Measurements from ENCODE around the gene RASSF1.
A peak's percentile ranks its signal among the peaks of the same experiment; 100 is the strongest.

The RASSF1 gene

DNA sequence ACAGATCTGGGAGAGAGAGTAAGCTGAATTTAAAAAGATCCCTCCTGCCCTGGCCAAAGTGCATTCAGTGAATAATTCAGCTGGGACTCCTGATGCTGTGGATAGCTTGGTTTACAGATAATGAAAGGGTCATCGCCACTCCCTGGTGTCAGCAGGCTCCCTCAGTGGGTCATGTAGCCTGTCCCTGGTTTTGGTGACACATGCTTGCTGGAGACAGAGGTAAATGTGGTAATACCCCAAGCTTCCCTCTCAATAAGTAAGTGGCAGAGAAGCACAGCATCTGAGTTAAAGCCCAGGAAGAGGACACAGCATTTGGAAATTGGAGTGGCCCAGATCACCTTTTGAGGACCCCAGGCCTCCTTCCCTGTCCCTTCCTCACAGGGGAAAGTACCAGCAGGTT, 16.8 kb upstream of the RASSF1 start:
- ChIA-PET POLR2A (interaction anchor here (1.5 kb wide), 1 partner anchor 10 kb away, joined by 4 read pairs; no protein-coding TSS in a partner anchor), CTCF (interaction anchor here (0.6 to 4.3 kb wide), 10 partner anchors 8 to 161 kb away, joined by 3 to 29 read pairs (median 4); partner anchors contain the start of gene ZMYND10)
- peaks cover 11 to 45% (median 38%) of the 10 kb centered on the region in 4 experiments for H3K4me1 ChIP-seq (ENCODE audit: control extremely low read depth in 1 of 4, control insufficient read depth in 4 of 4, insufficient read depth in 4 of 4, low read length in 3 of 4)
- H3K4me3 ChIP-seq (ENCODE audit: control insufficient read depth in 1 of 7, extremely low read depth in 1 of 7, insufficient read depth in 4 of 7, low read depth in 2 of 7, low read length in 6 of 7): peak overlapping the region in 6 of 7 experiments; percentile 8 to 95 (median 84)
- H3K9me3 ChIP-seq (ENCODE audit: control extremely low read depth in 1 of 5, control insufficient read depth in 4 of 5, insufficient read depth in 2 of 5, low read depth in 1 of 5, low read length in 4 of 5): no peaks in the 10 kb centered on the region
- peaks cover 0 to 56% (median 38%) of the 10 kb centered on the region in 4 experiments for H3K36me3 ChIP-seq (ENCODE audit: control insufficient read depth in 4 of 4, insufficient read depth in 4 of 4, low read length in 3 of 4)
- DNase-seq: no peak
- H3K27ac ChIP-seq (ENCODE audit: insufficient read depth in 1 of 2, low read depth in 1 of 2, low read length in 2 of 2, poor library complexity in 1 of 2, severe bottlenecking in 2 of 2): peak overlapping the region; percentile 29 to 95
- WGBS (ENCODE audit: insufficient coverage): 86% methylated on average over 1 of the region's 1 CpG
- no peaks in the 10 kb centered on the region for H3K27me3 ChIP-seq (replicated peaks in 2 of 5; ENCODE audit: control insufficient read depth in 4 of 5, insufficient read depth in 5 of 5, low read length in 4 of 5)

DNA sequence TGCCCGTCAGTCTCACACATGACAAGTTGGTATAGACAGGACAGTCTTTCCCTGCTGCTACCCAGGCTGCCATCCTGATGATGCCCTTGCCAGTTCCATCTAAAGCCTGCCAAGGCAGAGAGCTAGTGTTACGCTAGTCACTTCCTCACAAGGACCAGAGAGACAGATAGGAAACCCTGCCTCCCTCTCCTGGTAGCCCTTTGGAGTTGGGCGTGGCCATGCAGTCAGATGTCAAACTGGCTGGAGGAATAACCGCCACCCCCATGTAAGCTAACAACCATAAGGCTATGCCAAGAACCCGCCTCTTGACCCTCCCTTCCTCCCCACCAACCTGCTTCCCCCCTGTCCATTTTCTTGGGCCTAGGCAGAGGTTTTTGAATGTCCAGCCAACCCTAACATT, 15.9 kb upstream of the RASSF1 start:
- H3K4me3 ChIP-seq (ENCODE audit: control insufficient read depth in 1 of 7, extremely low read depth in 1 of 7, insufficient read depth in 4 of 7, low read depth in 2 of 7, low read length in 6 of 7): peak overlapping the region in 2 of 7 experiments; percentile 84 to 95
- POLR2A ChIA-PET: interaction anchor here (1.5 kb wide), 1 partner anchor 9 kb away, joined by 4 read pairs; no protein-coding TSS in a partner anchor
- peaks cover 0 to 60% (median 38%) of the 10 kb centered on the region in 4 experiments for H3K36me3 ChIP-seq (ENCODE audit: control insufficient read depth in 4 of 4, insufficient read depth in 4 of 4, low read length in 3 of 4)
- peak overlapping the region in 1 of 2 experiments; percentile 95 for H3K27ac ChIP-seq (ENCODE audit: insufficient read depth in 1 of 2, low read depth in 1 of 2, low read length in 2 of 2, poor library complexity in 1 of 2, severe bottlenecking in 2 of 2)
- H3K4me1 ChIP-seq (ENCODE audit: control extremely low read depth in 1 of 4, control insufficient read depth in 4 of 4, insufficient read depth in 4 of 4, low read length in 3 of 4): peaks cover 11 to 49% (median 40%) of the 10 kb centered on the region in 4 experiments
- H3K9me3 ChIP-seq (ENCODE audit: control extremely low read depth in 1 of 5, control insufficient read depth in 4 of 5, insufficient read depth in 2 of 5, low read depth in 1 of 5, low read length in 4 of 5): no peaks in the 10 kb centered on the region
- CTCF ChIA-PET: interaction anchor here (0.8 to 4.3 kb wide), 9 partner anchors 9 to 162 kb away, joined by 3 to 29 read pairs (median 4); partner anchors contain the start of genes TUSC2 and ZMYND10
- no peak for DNase-seq
- H3K27me3 ChIP-seq (replicated peaks in 2 of 5; ENCODE audit: control insufficient read depth in 4 of 5, insufficient read depth in 5 of 5, low read length in 4 of 5): no peaks in the 10 kb centered on the region
- WGBS (ENCODE audit: insufficient coverage): 61% methylated on average over 5 of the region's 5 CpGs

DNA sequence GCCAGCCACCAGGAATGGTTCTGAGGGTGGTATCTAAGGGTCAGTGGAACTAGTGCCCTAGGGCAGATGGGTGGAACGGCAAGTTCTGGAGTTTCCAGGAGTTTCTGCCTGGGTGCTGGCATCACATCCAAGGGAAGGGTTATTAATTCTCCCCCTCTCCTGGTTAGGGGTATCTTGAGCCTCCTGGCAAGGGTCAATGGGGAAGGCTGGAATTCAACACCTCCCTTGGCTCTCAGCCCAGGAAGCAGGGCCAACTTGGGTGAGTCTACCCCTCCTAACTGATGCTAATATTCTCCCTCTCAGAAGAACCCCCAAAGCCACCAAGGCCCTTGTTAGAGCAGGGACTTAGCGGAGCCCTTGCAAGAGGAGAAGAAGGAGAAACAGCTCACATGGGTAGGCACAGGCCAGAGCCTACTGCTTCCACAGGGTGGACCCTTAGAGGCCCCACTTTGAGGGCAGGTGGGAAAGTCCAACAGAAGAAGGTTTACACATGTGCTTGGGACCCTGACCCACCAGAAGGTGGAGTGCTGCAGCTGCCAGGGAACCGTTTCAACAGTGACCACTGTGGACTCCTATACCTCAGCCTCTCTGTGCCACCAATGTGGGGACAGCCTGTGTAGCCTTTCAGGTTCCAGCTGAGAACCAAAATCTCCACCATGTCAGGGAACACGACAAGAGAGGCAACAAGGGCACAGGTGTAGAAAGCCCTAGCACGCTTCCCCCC, 15.4 kb upstream of the RASSF1 start:
- Histone ChIP-seq H3K36me3 (ENCODE audit: control insufficient read depth in 4 of 4, insufficient read depth in 4 of 4, low read length in 3 of 4) (peaks cover 0 to 61% (median 38%) of the 10 kb centered on the region in 4 experiments), H3K9me3 (ENCODE audit: control extremely low read depth in 1 of 5, control insufficient read depth in 4 of 5, insufficient read depth in 2 of 5, low read depth in 1 of 5, low read length in 4 of 5) (no peaks in the 10 kb centered on the region), H3K27ac (ENCODE audit: insufficient read depth in 1 of 2, low read depth in 1 of 2, low read length in 2 of 2, poor library complexity in 1 of 2, severe bottlenecking in 2 of 2) (peak overlapping the region in 1 of 2 experiments; percentile 8), H3K4me3 (ENCODE audit: control insufficient read depth in 1 of 7, extremely low read depth in 1 of 7, insufficient read depth in 4 of 7, low read depth in 2 of 7, low read length in 6 of 7) (peak overlapping the region in 1 of 7 experiments; percentile 95), H3K27me3 (replicated peaks in 2 of 5; ENCODE audit: control insufficient read depth in 4 of 5, insufficient read depth in 5 of 5, low read length in 4 of 5) (no peaks in the 10 kb centered on the region), H3K4me1 (ENCODE audit: control extremely low read depth in 1 of 4, control insufficient read depth in 4 of 4, insufficient read depth in 4 of 4, low read length in 3 of 4) (peaks cover 11 to 54% (median 46%) of the 10 kb centered on the region in 4 experiments)
- ChIA-PET CTCF (interaction anchor here (0.8 to 4.3 kb wide), 10 partner anchors 9 to 163 kb away, joined by 3 to 29 read pairs (median 6); partner anchors contain the start of genes TUSC2 and ZMYND10), POLR2A (interaction anchor here (1.5 kb wide), 1 partner anchor 8 kb away, joined by 4 read pairs; no protein-coding TSS in a partner anchor)
- DNase-seq: no peak
- WGBS (ENCODE audit: insufficient coverage): 82% methylated on average over 5 of the region's 5 CpGs

DNA sequence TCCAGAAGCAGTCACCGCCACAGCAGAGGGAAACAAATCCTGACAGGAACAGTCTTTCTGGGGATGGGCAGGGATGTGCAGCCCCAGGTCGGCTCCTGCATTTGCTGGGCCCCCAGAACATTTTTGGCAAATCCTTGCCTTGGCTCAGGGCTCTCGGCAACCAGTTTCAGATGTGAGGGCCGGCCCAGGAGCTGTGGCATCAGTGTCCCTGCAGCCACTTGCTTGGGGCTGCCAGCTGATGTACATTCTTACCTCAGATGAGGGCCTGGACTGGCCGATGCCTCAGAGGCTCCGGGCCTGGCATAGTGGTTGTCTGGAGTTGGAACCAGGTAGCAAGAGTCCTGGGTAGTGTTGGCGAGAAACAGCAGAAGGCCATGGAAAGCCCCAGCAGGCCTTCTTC, 14.2 kb upstream of the RASSF1 start:
- Histone ChIP-seq H3K27ac (ENCODE audit: insufficient read depth in 1 of 2, low read depth in 1 of 2, low read length in 2 of 2, poor library complexity in 1 of 2, severe bottlenecking in 2 of 2) (no peak overlapping the region), H3K4me3 (ENCODE audit: control insufficient read depth in 1 of 7, extremely low read depth in 1 of 7, insufficient read depth in 4 of 7, low read depth in 2 of 7, low read length in 6 of 7) (no peak overlapping the region), H3K27me3 (replicated peaks in 2 of 5; ENCODE audit: control insufficient read depth in 4 of 5, insufficient read depth in 5 of 5, low read length in 4 of 5) (no peaks in the 10 kb centered on the region), H3K9me3 (ENCODE audit: control extremely low read depth in 1 of 5, control insufficient read depth in 4 of 5, insufficient read depth in 2 of 5, low read depth in 1 of 5, low read length in 4 of 5) (no peaks in the 10 kb centered on the region), H3K4me1 (ENCODE audit: control extremely low read depth in 1 of 4, control insufficient read depth in 4 of 4, insufficient read depth in 4 of 4, low read length in 3 of 4) (peaks cover 13 to 64% (median 57%) of the 10 kb centered on the region in 4 experiments), H3K36me3 (ENCODE audit: control insufficient read depth in 4 of 4, insufficient read depth in 4 of 4, low read length in 3 of 4) (peaks cover 0 to 61% (median 38%) of the 10 kb centered on the region in 4 experiments)
- ChIA-PET CTCF (interaction anchor here (1.6 to 4.3 kb wide), 4 partner anchors 7 to 31 kb away, joined by 7 to 29 read pairs (median 14); partner anchors contain the start of gene ZMYND10), POLR2A (no interaction called here)
- no peak for DNase-seq
- WGBS (ENCODE audit: insufficient coverage): 98% methylated on average over 6 of the region's 7 CpGs

DNA sequence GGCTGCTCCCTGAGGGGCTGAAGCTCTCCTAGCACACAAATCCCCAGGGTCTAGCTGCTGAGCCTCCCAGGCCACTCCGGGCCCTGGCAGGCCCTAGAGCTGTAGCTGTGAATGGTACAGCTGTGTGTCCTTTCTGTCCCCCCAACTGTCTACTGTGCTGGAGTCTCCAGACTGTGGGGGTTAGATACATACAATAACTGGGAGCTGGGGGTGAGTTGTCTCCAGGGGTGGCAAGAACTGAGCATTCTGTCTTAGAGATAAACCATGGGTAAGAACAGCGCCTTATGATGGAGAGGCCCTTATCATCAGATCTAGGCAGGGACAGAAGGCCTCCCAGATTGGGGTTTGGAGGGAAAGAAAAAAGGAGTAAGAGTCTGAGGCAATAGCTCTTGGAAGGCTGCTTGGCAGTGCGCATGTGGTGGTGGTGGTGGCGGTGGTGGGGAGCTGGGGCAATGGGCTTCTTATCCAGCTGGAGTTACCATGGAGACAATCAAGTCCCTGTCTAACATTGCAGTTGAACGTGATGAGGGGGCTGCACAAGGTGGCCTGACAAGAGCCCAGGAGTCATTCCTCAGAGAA, 13.6 kb upstream of the RASSF1 start:
- Histone ChIP-seq H3K9me3 (ENCODE audit: control extremely low read depth in 1 of 5, control insufficient read depth in 4 of 5, insufficient read depth in 2 of 5, low read depth in 1 of 5, low read length in 4 of 5) (no peaks in the 10 kb centered on the region), H3K4me1 (ENCODE audit: control extremely low read depth in 1 of 4, control insufficient read depth in 4 of 4, insufficient read depth in 4 of 4, low read length in 3 of 4) (peaks cover 13 to 66% (median 60%) of the 10 kb centered on the region in 4 experiments), H3K4me3 (ENCODE audit: control insufficient read depth in 1 of 7, extremely low read depth in 1 of 7, insufficient read depth in 4 of 7, low read depth in 2 of 7, low read length in 6 of 7) (no peak overlapping the region), H3K36me3 (ENCODE audit: control insufficient read depth in 4 of 4, insufficient read depth in 4 of 4, low read length in 3 of 4) (peaks cover 0 to 62% (median 39%) of the 10 kb centered on the region in 4 experiments), H3K27me3 (replicated peaks in 2 of 5; ENCODE audit: control insufficient read depth in 4 of 5, insufficient read depth in 5 of 5, low read length in 4 of 5) (no peaks in the 10 kb centered on the region), H3K27ac (ENCODE audit: insufficient read depth in 1 of 2, low read depth in 1 of 2, low read length in 2 of 2, poor library complexity in 1 of 2, severe bottlenecking in 2 of 2) (no peak overlapping the region)
- POLR2A ChIA-PET: no interaction called here
- CTCF ChIA-PET: interaction anchor here (1.0 to 4.3 kb wide), 11 partner anchors 7 to 216 kb away, joined by 3 to 29 read pairs (median 5); no protein-coding TSS in a partner anchor
- DNase-seq: peak in 1 of 3 donors; percentile 24
- 95% methylated on average over 4 of the region's 5 CpGs for WGBS (ENCODE audit: insufficient coverage)

DNA sequence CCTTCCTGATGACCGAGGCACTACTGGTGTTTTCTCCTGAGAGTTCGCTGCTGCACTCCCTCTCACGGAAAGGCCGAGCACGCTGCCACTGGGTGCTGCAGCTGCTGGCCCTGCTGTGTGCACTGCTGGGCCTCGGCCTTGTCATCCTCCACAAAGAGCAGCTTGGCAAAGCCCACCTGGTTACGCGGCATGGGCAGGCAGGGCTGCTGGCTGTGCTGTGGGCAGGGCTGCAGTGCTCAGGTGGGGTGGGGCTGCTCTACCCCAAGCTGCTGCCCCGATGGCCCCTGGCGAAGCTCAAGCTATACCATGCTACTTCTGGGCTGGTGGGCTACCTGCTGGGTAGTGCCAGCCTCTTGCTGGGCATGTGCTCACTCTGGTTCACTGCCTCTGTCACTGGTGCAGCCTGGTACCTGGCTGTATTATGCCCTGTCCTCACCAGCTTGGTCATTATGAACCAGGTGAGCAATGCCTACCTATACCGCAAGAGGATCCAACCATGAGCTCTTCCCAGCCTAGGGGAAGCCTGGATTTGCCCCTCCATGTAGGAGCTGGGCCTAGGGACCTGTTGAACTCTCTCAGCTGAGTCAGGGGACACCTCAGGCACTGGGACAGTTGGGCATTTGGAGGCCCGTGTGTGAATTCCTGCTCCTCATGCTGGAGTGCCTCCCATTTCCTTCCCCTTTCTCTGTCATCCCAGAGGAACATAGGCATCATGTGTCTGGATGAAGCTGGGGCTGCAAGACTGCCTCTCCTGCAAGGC, 12.8 kb upstream of the RASSF1 start:
- ChIA-PET POLR2A (interaction anchor here (0.9 kb wide), 1 partner anchor 16 kb away, joined by 5 read pairs; no protein-coding TSS in a partner anchor), CTCF (interaction anchor here (0.9 to 3.8 kb wide), 13 partner anchors 10 to 217 kb away, joined by 3 to 18 read pairs (median 5); no protein-coding TSS in a partner anchor)
- no peak for DNase-seq
- Histone ChIP-seq H3K27ac (ENCODE audit: insufficient read depth in 1 of 2, low read depth in 1 of 2, low read length in 2 of 2, poor library complexity in 1 of 2, severe bottlenecking in 2 of 2) (peak overlapping the region in 1 of 2 experiments; percentile 43), H3K36me3 (ENCODE audit: control insufficient read depth in 4 of 4, insufficient read depth in 4 of 4, low read length in 3 of 4) (peaks cover 3 to 70% (median 45%) of the 10 kb centered on the region in 4 experiments), H3K4me3 (ENCODE audit: control insufficient read depth in 1 of 7, extremely low read depth in 1 of 7, insufficient read depth in 4 of 7, low read depth in 2 of 7, low read length in 6 of 7) (no peak overlapping the region), H3K27me3 (replicated peaks in 2 of 5; ENCODE audit: control insufficient read depth in 4 of 5, insufficient read depth in 5 of 5, low read length in 4 of 5) (no peaks in the 10 kb centered on the region), H3K9me3 (ENCODE audit: control extremely low read depth in 1 of 5, control insufficient read depth in 4 of 5, insufficient read depth in 2 of 5, low read depth in 1 of 5, low read length in 4 of 5) (no peaks in the 10 kb centered on the region), H3K4me1 (ENCODE audit: control extremely low read depth in 1 of 4, control insufficient read depth in 4 of 4, insufficient read depth in 4 of 4, low read length in 3 of 4) (peaks cover 13 to 61% (median 53%) of the 10 kb centered on the region in 4 experiments)
- 88% methylated on average over 9 of the region's 12 CpGs for WGBS (ENCODE audit: insufficient coverage)

All from common myeloid progenitor, CD34-positive (primary cell).